ENCODE measurements around the gene ACOT4. TPM values are rescaled to one million over a fixed set of nuclear protein-coding genes. Genes with fewer than 3 reads are reported as not detected.

The ACOT4 gene
- polyA plus RNA-seq, 3 donors: 0.04 to 0.12 TPM; not detected in 1

GRCh38 chr14:73619524-73619923, 27.9 kb downstream of the ACOT4 start:
- H3K79me2 ChIP-seq (ENCODE audit: insufficient read depth, low read length): no peaks in the 10 kb centered on the region
- peaks cover 0 to 12% (median 3%) of the 10 kb centered on the region in 7 donors for H3K9me3 Mint-ChIP-seq
- H3K4me1 ChIP-seq (ENCODE audit: control insufficient read depth in 1 of 2, insufficient read depth in 2 of 2, low read length in 2 of 2): no peaks in the 10 kb centered on the region
- peaks cover 3% of the 10 kb centered on the region for H3K4me1 Mint-ChIP-seq
- no peaks in the 10 kb centered on the region for H3K36me3 Mint-ChIP-seq
- H3K27ac Mint-ChIP-seq: no peak overlapping the region
- intact Hi-C loops (cut with micrococcal nuclease): no loop called here
- no peaks in the 10 kb centered on the region for H4K20me1 ChIP-seq (ENCODE audit: insufficient read depth, low read length)
- no peak overlapping the region for H3K9ac ChIP-seq (ENCODE audit: insufficient read depth, low read length, poor library complexity, severe bottlenecking)
- no CpG with 5 or more reads among the region's 1 CpG for WGBS (ENCODE audit: insufficient coverage)
- H3K4me2 ChIP-seq (replicated peaks; ENCODE audit: extremely low read depth, low read length, poor library complexity, severe bottlenecking): no peak overlapping the region
- no peak for TF ChIP-seq CTCF (IDR thresholded peaks at IDR 0.05)
- peaks cover 0 to 3% (median 3%) of the 10 kb centered on the region in 3 donors for H3K27me3 Mint-ChIP-seq (ENCODE audit: low read depth in 3 of 3)
- no peak overlapping the region for H3K4me3 Mint-ChIP-seq
- no peak overlapping the region for H2AFZ ChIP-seq (ENCODE audit: insufficient read depth, low read depth, low read length, poor library complexity, severe bottlenecking)
- no peaks in the 10 kb centered on the region for H3K36me3 ChIP-seq (replicated peaks in 1 of 2; ENCODE audit: control insufficient read depth in 1 of 2, insufficient read depth in 2 of 2, low read length in 2 of 2)
- no peaks in the 10 kb centered on the region for H3K9me3 ChIP-seq (replicated peaks in 1 of 2; ENCODE audit: control insufficient read depth in 1 of 2, insufficient read depth in 1 of 2, low read length in 2 of 2)
- no peak overlapping the region for H3K27ac ChIP-seq (ENCODE audit: low read depth in 1 of 2, low read length in 2 of 2)
- H3K27me3 ChIP-seq (ENCODE audit: control insufficient read depth in 2 of 2, insufficient read depth in 2 of 2, low read length in 2 of 2): no peaks in the 10 kb centered on the region
- no peak for DNase-seq
- H3K4me3 ChIP-seq (replicated peaks in 1 of 3; ENCODE audit: low read depth in 2 of 3, low read length in 3 of 3): no peak overlapping the region

GRCh38 chr14:73620268-73620667, 28.6 kb downstream of the ACOT4 start:
- H3K79me2 ChIP-seq (ENCODE audit: insufficient read depth, low read length): no peaks in the 10 kb centered on the region
- WGBS (ENCODE audit: insufficient coverage): 96% methylated on average over 9 of the region's 10 CpGs
- H4K20me1 ChIP-seq (ENCODE audit: insufficient read depth, low read length): no peaks in the 10 kb centered on the region
- H3K36me3 ChIP-seq (replicated peaks in 1 of 2; ENCODE audit: control insufficient read depth in 1 of 2, insufficient read depth in 2 of 2, low read length in 2 of 2): no peaks in the 10 kb centered on the region
- Mint-ChIP-seq H3K27ac (no peak overlapping the region), H3K4me1 (peaks cover 3% of the 10 kb centered on the region), H3K36me3 (no peaks in the 10 kb centered on the region), H3K9me3 (peaks cover 0 to 12% (median 3%) of the 10 kb centered on the region in 7 donors), H3K27me3 (ENCODE audit: low read depth in 3 of 3) (peaks cover 0 to 3% (median 2%) of the 10 kb centered on the region in 3 donors), H3K4me3 (no peak overlapping the region)
- H3K27ac ChIP-seq (ENCODE audit: low read depth in 1 of 2, low read length in 2 of 2): no peak overlapping the region
- no peak overlapping the region for H3K9ac ChIP-seq (ENCODE audit: insufficient read depth, low read length, poor library complexity, severe bottlenecking)
- H3K4me2 ChIP-seq (replicated peaks; ENCODE audit: extremely low read depth, low read length, poor library complexity, severe bottlenecking): no peak overlapping the region
- no peak overlapping the region for H3K4me3 ChIP-seq (replicated peaks in 1 of 3; ENCODE audit: low read depth in 2 of 3, low read length in 3 of 3)
- no peak for TF ChIP-seq CTCF (IDR thresholded peaks at IDR 0.05)
- intact Hi-C loops (cut with micrococcal nuclease): no loop called here
- no peaks in the 10 kb centered on the region for H3K4me1 ChIP-seq (ENCODE audit: control insufficient read depth in 1 of 2, insufficient read depth in 2 of 2, low read length in 2 of 2)
- no peaks in the 10 kb centered on the region for H3K27me3 ChIP-seq (ENCODE audit: control insufficient read depth in 2 of 2, insufficient read depth in 2 of 2, low read length in 2 of 2)
- H3K9me3 ChIP-seq (replicated peaks in 1 of 2; ENCODE audit: control insufficient read depth in 1 of 2, insufficient read depth in 1 of 2, low read length in 2 of 2): no peaks in the 10 kb centered on the region
- H2AFZ ChIP-seq (ENCODE audit: insufficient read depth, low read depth, low read length, poor library complexity, severe bottlenecking): no peak overlapping the region
- no peak for DNase-seq

Measured in CD14-positive monocyte (primary cell).